Panc1 (cell line): ENCODE results near the gene NRCAM. TPM values are rescaled to one million over a fixed set of nuclear protein-coding genes. Genes with fewer than 3 reads are reported as not detected.

Source experiments
- ATAC-seq: fragments of 200-7000 bp; cut with Tn5 transposase; 2 replicates; pipeline ENCODE4 v1.9.1; 2020; ENCODE audit warnings: mild to moderate bottlenecking, moderate library complexity
- BruUV-seq: library from RNA; stranded (reverse); fragments of 400-500 nt; replicated peaks from 2 replicates; lab custom pipeline; 2021; lab: Mats Ljungman, UMichigan
- CTCF ChIA-PET: fragments of 300-600 bp; sonication (Branson Sonifier 250); formaldehyde crosslinking; loops from one replicate; lab custom pipeline; 2022; ENCODE audit warnings: antibody characterized with exemption; lab: Charles Lee
- POLR2A ChIA-PET: fragments of 300-600 bp; sonication (Branson Sonifier 250); formaldehyde crosslinking; loops from one replicate; lab custom pipeline; 2022; ENCODE audit warnings: antibody characterized with exemption; lab: Charles Lee
- DNase-seq: peaks from one replicate; pipeline ENCODE4 v3.0.0-alpha.2; 2010; ENCODE audit warnings: low read depth, low spot score
- H3K27ac ChIP-seq: 2 replicates; pipeline ENCODE4 v1.5.1; 2011; ENCODE audit warnings: mild to moderate bottlenecking, low read length, inconsistent platforms
- H3K27me3 ChIP-seq: fragments of 200-500 bp; sonication (Bioruptor generic); 2 replicates; pipeline ENCODE4 v1.6.0; 2014; ENCODE audit warnings: low read length, inconsistent platforms; ENCODE audit not compliant: control insufficient read depth, insufficient read depth
- H3K36me3 ChIP-seq: fragments of 200-500 bp; sonication (Bioruptor generic); 2 replicates; pipeline ENCODE4 v1.5.1; 2014; ENCODE audit warnings: inconsistent platforms, mild to moderate bottlenecking, low read length, moderate library complexity; ENCODE audit not compliant: control insufficient read depth, insufficient read depth
- H3K4me1 ChIP-seq: 2 replicates; pipeline ENCODE4 v1.5.1; 2011; ENCODE audit warnings: inconsistent platforms, mild to moderate bottlenecking, low read length, moderate library complexity; ENCODE audit not compliant: control insufficient read depth, insufficient read depth
- H3K4me3 ChIP-seq, 2 experiments: 2 replicates each; pipeline ENCODE4 v1.5.1; 2011 to 2012; ENCODE audit warnings: low read depth in 2 of 2, low read length in 2 of 2, mild to moderate bottlenecking in 2 of 2, inconsistent platforms in 1 of 2, moderate library complexity in 1 of 2
- H3K9me3 ChIP-seq: fragments of 200-500 bp; sonication (Bioruptor generic); 2 replicates; pipeline ENCODE4 v1.5.1; 2014; ENCODE audit warnings: low read depth, mild to moderate bottlenecking, inconsistent platforms, low read length, moderate library complexity; ENCODE audit not compliant: control insufficient read depth, insufficient read depth
- CTCF ChIP-seq: fragments of 450-650 bp; IDR thresholded peaks from 2 replicates; pipeline ENCODE4 v1.5.1; 2017; ENCODE audit warnings: mild to moderate bottlenecking
- POLR2AphosphoS5 ChIP-seq: IDR thresholded peaks from 2 replicates; pipeline ENCODE4 v1.6.1; 2012; ENCODE audit warnings: mild to moderate bottlenecking, low read depth, low read length, moderate library complexity
- SIN3A ChIP-seq: IDR thresholded peaks from 2 replicates; pipeline ENCODE4 v1.6.1; 2012; ENCODE audit warnings: low read depth, mild to moderate bottlenecking, low read length, moderate library complexity, borderline replicate concordance; ENCODE audit not compliant: insufficient read depth
- TCF7L2 ChIP-seq: IDR thresholded peaks from 2 replicates; pipeline ENCODE4 v1.6.1; 2011; ENCODE audit warnings: mild to moderate bottlenecking, low read depth, low read length, inconsistent platforms
- in situ Hi-C: cut with HindIII; loops from 2 replicates; pipeline ENCODE4 v1.10.0; 2016; ENCODE audit warnings: low sequenced_read_pairs, low pct_unique_long_range_greater_than_20kb
- intact Hi-C: fragments of 100-400 bp; cut with micrococcal nuclease; formaldehyde crosslinking; loops from one replicate; pipeline ENCODE4 v1.10.0; 2022; ENCODE audit not compliant: unreplicated experiment
- total RNA-seq: library from RNA; stranded (reverse); gene quantifications from one replicate; pipeline ENCODE4 v1.2.1, GENCODE V29; 2021; ENCODE audit not compliant: unreplicated experiment
- TF ChIP-seq, protein P1 (sequence below), 2 experiments: IDR thresholded peaks; 2 replicates each; pipeline ENCODE4 v1.6.1; 2011 to 2012; ENCODE audit warnings: low read depth in 2 of 2, control low read depth in 1 of 2, low read length in 1 of 2, mild to moderate bottlenecking in 1 of 2, moderate library complexity in 1 of 2; ENCODE audit not compliant: insufficient read depth in 1 of 2

Gene NRCAM
- total RNA-seq, 1 experiment from 2014 or later, result 0.21 TPM

- in situ Hi-C loops, result no loop called here
- ChIA-PET POLR2A (no interaction called here), CTCF (no interaction called here)
- ATAC-seq (no peak), DNase-seq (no peak)
- intact Hi-C loops, result no loop called here
- no TSS peak for BruUV-seq
- Histone ChIP-seq H3K36me3 (no peaks in the 10 kb centered on the region), H3K27ac (no peak overlapping the region), H3K4me1 (no peaks in the 10 kb centered on the region), H3K27me3 (no peaks in the 10 kb centered on the region; the same call in 1 of the 2 replicates), H3K9me3 (no peaks in the 10 kb centered on the region), H3K4me3 (no peak overlapping the region)
- TF ChIP-seq POLR2AphosphoS5, result no peak
- TF ChIP-seq SIN3A, result no peak
- no peak for TF ChIP-seq TCF7L2
- TF ChIP-seq CTCF, result no peak
- TF ChIP-seq, protein P1, sequence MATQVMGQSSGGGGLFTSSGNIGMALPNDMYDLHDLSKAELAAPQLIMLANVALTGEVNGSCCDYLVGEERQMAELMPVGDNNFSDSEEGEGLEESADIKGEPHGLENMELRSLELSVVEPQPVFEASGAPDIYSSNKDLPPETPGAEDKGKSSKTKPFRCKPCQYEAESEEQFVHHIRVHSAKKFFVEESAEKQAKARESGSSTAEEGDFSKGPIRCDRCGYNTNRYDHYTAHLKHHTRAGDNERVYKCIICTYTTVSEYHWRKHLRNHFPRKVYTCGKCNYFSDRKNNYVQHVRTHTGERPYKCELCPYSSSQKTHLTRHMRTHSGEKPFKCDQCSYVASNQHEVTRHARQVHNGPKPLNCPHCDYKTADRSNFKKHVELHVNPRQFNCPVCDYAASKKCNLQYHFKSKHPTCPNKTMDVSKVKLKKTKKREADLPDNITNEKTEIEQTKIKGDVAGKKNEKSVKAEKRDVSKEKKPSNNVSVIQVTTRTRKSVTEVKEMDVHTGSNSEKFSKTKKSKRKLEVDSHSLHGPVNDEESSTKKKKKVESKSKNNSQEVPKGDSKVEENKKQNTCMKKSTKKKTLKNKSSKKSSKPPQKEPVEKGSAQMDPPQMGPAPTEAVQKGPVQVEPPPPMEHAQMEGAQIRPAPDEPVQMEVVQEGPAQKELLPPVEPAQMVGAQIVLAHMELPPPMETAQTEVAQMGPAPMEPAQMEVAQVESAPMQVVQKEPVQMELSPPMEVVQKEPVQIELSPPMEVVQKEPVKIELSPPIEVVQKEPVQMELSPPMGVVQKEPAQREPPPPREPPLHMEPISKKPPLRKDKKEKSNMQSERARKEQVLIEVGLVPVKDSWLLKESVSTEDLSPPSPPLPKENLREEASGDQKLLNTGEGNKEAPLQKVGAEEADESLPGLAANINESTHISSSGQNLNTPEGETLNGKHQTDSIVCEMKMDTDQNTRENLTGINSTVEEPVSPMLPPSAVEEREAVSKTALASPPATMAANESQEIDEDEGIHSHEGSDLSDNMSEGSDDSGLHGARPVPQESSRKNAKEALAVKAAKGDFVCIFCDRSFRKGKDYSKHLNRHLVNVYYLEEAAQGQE (IDR thresholded peaks at IDR 0.05; ENCODE audit: insufficient read depth in 1 of 2, low read depth in 2 of 2, low read length in 1 of 2), result no peak
Observed at GRCh38 chr7:108314551-108314950, 141.7 kb downstream of the NRCAM start.

DNA sequence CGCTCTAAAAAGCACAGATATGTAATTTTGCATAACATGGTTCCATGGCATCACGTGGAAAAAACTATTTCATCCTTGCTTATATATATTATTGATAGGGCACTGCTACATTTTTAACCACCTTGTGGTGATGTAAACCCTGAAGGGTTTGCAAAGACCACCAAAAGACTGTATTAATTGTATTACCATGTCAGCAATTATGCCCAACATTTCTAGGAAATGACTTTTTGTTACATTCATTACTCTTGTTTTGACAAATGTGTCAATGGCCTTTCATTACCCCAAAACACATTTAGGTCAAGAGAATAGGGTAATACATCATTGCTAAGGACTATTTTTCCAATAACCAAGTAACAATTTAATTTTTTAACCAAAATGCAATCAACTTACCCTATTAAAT lies 142.2 kb downstream of the NRCAM start:
- Histone ChIP-seq H3K4me3 (no peak overlapping the region), H3K27ac (no peak overlapping the region), H3K27me3 (no peaks in the 10 kb centered on the region; the same call in 1 of the 2 replicates), H3K4me1 (no peaks in the 10 kb centered on the region), H3K36me3 (no peaks in the 10 kb centered on the region), H3K9me3 (no peaks in the 10 kb centered on the region)
- POLR2A ChIA-PET, result no interaction called here
- no TSS peak for BruUV-seq
- DNase-seq (no peak), ATAC-seq (no peak)
- TF ChIP-seq POLR2AphosphoS5 (no peak), CTCF (no peak), TCF7L2 (no peak), SIN3A (no peak)
- TF ChIP-seq, protein P1 (IDR thresholded peaks at IDR 0.05; ENCODE audit: insufficient read depth in 1 of 2, low read depth in 2 of 2, low read length in 1 of 2), result no peak
- intact Hi-C loops (no loop called here), in situ Hi-C loops (no loop called here)
- CTCF ChIA-PET, result no interaction called here
